ENCODE data around the gene MYDGF. TPM values are rescaled to one million over a fixed set of nuclear protein-coding genes. Genes with fewer than 3 reads are reported as not detected.

MYDGF gene
- total and polyA plus RNA-seq, 2 of the 13 experiments (the other 11 are each of a cell fraction or from before 2014, with no cell fraction given), result 116 to 198 TPM

DNA sequence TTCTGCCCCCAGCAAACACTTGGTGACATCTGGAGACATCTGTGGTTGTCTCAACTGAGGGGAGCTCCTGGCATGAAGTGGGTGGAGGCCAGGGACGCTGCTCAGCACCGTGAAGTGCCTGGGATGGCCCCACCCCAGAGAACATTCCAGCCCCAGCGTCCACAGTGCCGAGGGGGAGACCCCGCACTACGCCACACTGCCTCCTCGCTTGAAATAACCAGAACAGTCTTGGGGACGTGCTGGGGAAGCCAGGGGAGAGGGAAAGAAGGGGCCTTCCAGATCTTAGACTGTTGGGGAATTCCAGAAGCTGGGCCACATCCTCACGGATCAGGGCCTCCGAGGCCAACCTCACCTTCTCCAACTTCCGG, 49.3 kb upstream of the MYDGF start:
- no peak overlapping the region for H3K27ac ChIP-seq (ENCODE audit: extremely low read length, insufficient read depth, low read length)
- peaks cover 69% of the 10 kb centered on the region for H3K4me1 ChIP-seq (ENCODE audit: insufficient read depth, low read length)
- intact Hi-C loops (cut with micrococcal nuclease; ENCODE audit: unreplicated experiment) (no loop called here), in situ Hi-C loops (cut with HindIII; ENCODE audit: extremely low pct_ligation_motif_present, low pct_unique_long_range_greater_than_20kb) (no loop called here)
- H3K9me3 ChIP-seq (ENCODE audit: low read length), result no peaks in the 10 kb centered on the region
- H3K9ac ChIP-seq (ENCODE audit: insufficient read depth, low read depth, low read length), result no peak overlapping the region
- CTCF ChIA-PET (ENCODE audit: low intra/inter-chr PET ratio, low total read pairs), result no interaction called here
- H2AFZ ChIP-seq (ENCODE audit: low read length), result no peak overlapping the region
- peaks cover 31% of the 10 kb centered on the region for H3K79me2 ChIP-seq (ENCODE audit: insufficient read depth, low read length)
- no peaks in the 10 kb centered on the region; a peak in 1 of 5 replicates for H3K27me3 ChIP-seq (ENCODE audit: control insufficient read depth in 1 of 2, insufficient read depth in 2 of 2, low read length in 2 of 2)
- H3K36me3 ChIP-seq (replicated peaks in 1 of 2; ENCODE audit: control insufficient read depth in 1 of 2, insufficient read depth in 2 of 2, low read length in 2 of 2), result peaks cover 4 to 26% of the 10 kb centered on the region in 2 experiments
- H3K4me3 ChIP-seq (replicated peaks in 1 of 3; ENCODE audit: insufficient read depth in 1 of 3, low read depth in 2 of 3, low read length in 3 of 3), result no peak overlapping the region
- DNase-seq (ENCODE audit: low spot score) (no peak), FAIRE-seq (no peak), ATAC-seq (no peak)
- POLR2A ChIA-PET, result no interaction called here
- peaks cover 9% of the 10 kb centered on the region; the same call in 1 of the 2 replicates for H4K20me1 ChIP-seq (ENCODE audit: insufficient read depth, low read length)
- TF ChIP-seq ZNF564 (CRISPR knock-in tag; IDR thresholded peaks at IDR 0.05), result no peak
- no peak for TF ChIP-seq ZNF276 (CRISPR knock-in tag; IDR thresholded peaks at IDR 0.05; ENCODE audit: low read depth)
- no peak for TF ChIP-seq KDM6A (CRISPR knock-in tag; IDR thresholded peaks at IDR 0.05; ENCODE audit: low read depth)
- no peak for TF ChIP-seq RBM22 (optimal IDR thresholded peaks at IDR 0.05; ENCODE audit: low read length)
- TF ChIP-seq ZNF343 (CRISPR knock-in tag; IDR thresholded peaks at IDR 0.05), result no peak
- no peak for TF ChIP-seq MBNL3 (CRISPR knock-in tag; conservative IDR thresholded peaks at IDR 0.05)
- no peak for TF ChIP-seq SATB2 (CRISPR knock-in tag; IDR thresholded peaks at IDR 0.05)
- TF ChIP-seq SIX4 (CRISPR knock-in tag; IDR thresholded peaks at IDR 0.05), result no peak
- no peak for TF ChIP-seq JDP2 (CRISPR knock-in tag; IDR thresholded peaks at IDR 0.05; ENCODE audit: borderline replicate concordance)
- TF ChIP-seq ZNF619 (CRISPR knock-in tag; IDR thresholded peaks at IDR 0.05), result no peak
- no peak for TF ChIP-seq HCFC1 (IDR thresholded peaks at IDR 0.05; ENCODE audit: low read depth, low read length)
- WGBS (ENCODE audit: low lambda C conversion rate), result 93% methylated on average over 5 of the region's 11 CpGs
- no peak overlapping the region for H3K4me2 ChIP-seq (ENCODE audit: low read depth, low read length)
- no TSS peak for BruUV-seq (replicated peaks)

Data from HepG2 (cell line).